SK-N-SH (cell line): Measurements from ENCODE around the gene NOP53. TPM values are rescaled to one million over a fixed set of nuclear protein-coding genes. Genes with fewer than 3 reads are reported as not detected.

ENCODE experiments used
- CTCF ChIA-PET: fragments of 300-600, 350-600 bp; formaldehyde crosslinking; extraction: SDS; loops from one replicate; lab custom pipeline; 2021; lab: Yijun Ruan, JAX
- POLR2A ChIA-PET: fragments of 350-600 bp; sonication (Branson Sonifier 250); formaldehyde crosslinking; extraction: SDS; loops from one replicate; lab custom pipeline; 2020; ENCODE audit warnings: antibody characterized with exemption, inconsistent platforms; lab: Yijun Ruan, JAX
- DNase-seq: peaks from one replicate; pipeline ENCODE4 v3.0.0; 2012
- H2AFZ ChIP-seq: fragments of 200-600 bp; sonication (generic); 2 replicates; pipeline ENCODE4 v1.8.1; 2016; ENCODE audit warnings: antibody characterized with exemption, mild to moderate bottlenecking, low read depth
- H3F3A ChIP-seq: fragments of 200-600 bp; sonication (generic); replicated peaks from 2 replicates; pipeline ENCODE3; 2016; ENCODE audit warnings: antibody characterized with exemption, mild to moderate bottlenecking; ENCODE audit not compliant: insufficient read depth
- H3K27ac ChIP-seq, 2 experiments: fragments of 200-500 bp in 1 of 2; fragments of 200-600 bp in 1 of 2; sonication (Bioruptor generic) in 1 of 2; sonication (generic), shearing (Covaris generic) in 1 of 2; 2 replicates each; pipeline versions ENCODE4 v1.5.1 to v1.6.1; 2014 to 2016; ENCODE audit warnings: low read depth in 2 of 2, inconsistent platforms in 1 of 2, low read length in 1 of 2, mild to moderate bottlenecking in 1 of 2, mixed read lengths in 1 of 2
- H3K27me3 ChIP-seq: fragments of 200-600 bp; sonication (generic), shearing (Covaris generic); 2 replicates; pipeline ENCODE4 v1.6.1; 2016; ENCODE audit warnings: mixed run types; ENCODE audit not compliant: insufficient read depth
- H3K36me3 ChIP-seq, 2 experiments: fragments of 200-500 bp in 1 of 2; fragments of 200-600 bp in 1 of 2; sonication (Bioruptor generic) in 1 of 2; sonication (generic) in 1 of 2; replicated peaks in 1 of 2; 2 replicates each; pipeline versions ENCODE3 to v1.5.1; 2014 to 2016; ENCODE audit warnings: low read length in 1 of 2, mild to moderate bottlenecking in 1 of 2; ENCODE audit not compliant: insufficient read depth in 2 of 2, control insufficient read depth in 1 of 2
- H3K4me1 ChIP-seq, 2 experiments: fragments of 200-500 bp in 1 of 2; fragments of 200-600 bp in 1 of 2; sonication (Bioruptor generic) in 1 of 2; sonication (generic), shearing (Covaris generic) in 1 of 2; 2 replicates each; pipeline versions ENCODE4 v1.5.1 to v1.6.1; 2014 to 2016; ENCODE audit warnings: low read depth in 1 of 2, low read length in 1 of 2, mixed run types in 1 of 2; ENCODE audit not compliant: insufficient read depth in 2 of 2, control insufficient read depth in 1 of 2
- H3K4me2 ChIP-seq: fragments of 200-600 bp; sonication (generic), shearing (Covaris generic); 2 replicates; pipeline ENCODE4 v1.6.1; 2017; ENCODE audit warnings: mixed run types
- H3K4me3 ChIP-seq, 2 experiments: fragments of 200-500 bp in 1 of 2; fragments of 200-600 bp in 1 of 2; sonication (Bioruptor generic) in 1 of 2; sonication (generic), shearing (Covaris generic) in 1 of 2; 2 replicates each; pipeline versions ENCODE4 v1.5.1 to v1.8.1; 2014 to 2016; ENCODE audit warnings: low read depth in 2 of 2, inconsistent platforms in 1 of 2, low read length in 1 of 2, mild to moderate bottlenecking in 1 of 2, mixed read lengths in 1 of 2, moderate library complexity in 1 of 2
- H3K79me2 ChIP-seq: fragments of 200-600 bp; sonication (generic); 2 replicates; pipeline ENCODE4 v1.8.1; 2017; ENCODE audit warnings: mild to moderate bottlenecking; ENCODE audit not compliant: insufficient read depth
- H3K9ac ChIP-seq: fragments of 200-600 bp; sonication (generic); 2 replicates; pipeline ENCODE4 v1.6.1; 2017; ENCODE audit warnings: mixed run types
- H3K9me2 ChIP-seq: fragments of 200-600 bp; sonication (generic); 2 replicates; pipeline ENCODE4 v1.6.1; 2017; ENCODE audit warnings: mixed run types
- H3K9me3 ChIP-seq: fragments of 200-600 bp; sonication (generic); 2 replicates; pipeline ENCODE4 v1.6.1; 2017; ENCODE audit warnings: mixed run types, mild to moderate bottlenecking, moderate library complexity
- H4K20me1 ChIP-seq: fragments of 200-600 bp; sonication (generic); 2 replicates; pipeline ENCODE4 v1.6.1; 2017; ENCODE audit warnings: mild to moderate bottlenecking, mixed run types; ENCODE audit not compliant: insufficient read depth
- CTCF ChIP-seq: fragments of 200-600 bp; sonication (generic); IDR thresholded peaks from 2 replicates; pipeline ENCODE4 v1.6.1; 2017; ENCODE audit warnings: antibody characterized with exemption, mild to moderate bottlenecking, moderate library complexity
- ELF1 ChIP-seq: IDR thresholded peaks from 2 replicates; pipeline ENCODE4 v1.4.0; 2012
- EZH2phosphoT487 ChIP-seq: fragments of 200-600 bp; sonication (generic); IDR thresholded peaks from 2 replicates; pipeline ENCODE4 v1.6.1; 2017; ENCODE audit warnings: low read depth, mixed run types, mild to moderate bottlenecking, antibody characterized with exemption, moderate library complexity, borderline replicate concordance
- FOXM1 ChIP-seq: IDR thresholded peaks from 2 replicates; pipeline ENCODE4 v1.4.0; 2012; ENCODE audit warnings: low read depth, mild to moderate bottlenecking
- GABPA ChIP-seq: IDR thresholded peaks from 2 replicates; pipeline ENCODE4 v1.4.0; 2012; ENCODE audit warnings: low read depth, mild to moderate bottlenecking
- GATA2 ChIP-seq: sonication (generic); formaldehyde crosslinking; IDR thresholded peaks from 2 replicates; pipeline ENCODE4 v1.5.0; 2020; ENCODE audit warnings: mild to moderate bottlenecking, missing genetic modification reagents
- MXI1 ChIP-seq: IDR thresholded peaks from 2 replicates; pipeline ENCODE4 v1.6.1; 2012; ENCODE audit warnings: mild to moderate bottlenecking, low read depth, low read length, improper control_type of control experiment
- NFIC ChIP-seq: IDR thresholded peaks from 2 replicates; pipeline ENCODE4 v1.4.0; 2012; ENCODE audit warnings: borderline replicate concordance
- PBX3 ChIP-seq: IDR thresholded peaks from 2 replicates; pipeline ENCODE4; 2012
- RCOR1 ChIP-seq: fragments of 150-350 bp; IDR thresholded peaks from 2 replicates; pipeline ENCODE4 v1.6.1; 2017; ENCODE audit warnings: antibody characterized with exemption, low read length
- RXRA ChIP-seq: IDR thresholded peaks from 2 replicates; pipeline ENCODE4 v1.4.0; 2012; ENCODE audit warnings: low read depth, mild to moderate bottlenecking, borderline replicate concordance
- TAF1 ChIP-seq: IDR thresholded peaks from 2 replicates; pipeline ENCODE4 v1.6.1; 2012; ENCODE audit warnings: low read depth, mild to moderate bottlenecking, low read length, moderate library complexity, borderline replicate concordance
- TCF12 ChIP-seq: IDR thresholded peaks from 2 replicates; pipeline ENCODE4 v1.4.0; 2012
- WGBS: methylation state at CpG from one replicate; pipeline ENCODE4 v1.1.6; 2017; ENCODE audit warnings: low lambda C conversion rate; 5-methylcytosine and 5-hydroxymethylcytosine counted together
- polyA plus RNA-seq, 3 experiments: library from polyadenylated mRNA; depleted of rRNA; stranded (reverse); fragments of >200 nt; gene quantifications; 2 replicates each; pipeline ENCODE4 v1.2.3, GENCODE V29; 2012
- TF ChIP-seq, protein P1 (sequence below): IDR thresholded peaks from 2 replicates; pipeline ENCODE4 v1.4.0; 2012; ENCODE audit warnings: low read depth, borderline replicate concordance
- TF ChIP-seq, protein P2 (sequence below): fragments of 150-350 bp; IDR thresholded peaks from 2 replicates; pipeline ENCODE4 v1.6.1; 2016; ENCODE audit warnings: mild to moderate bottlenecking, low read depth, low read length

The NOP53 gene
- polyA plus RNA-seq, 1 of the 3 experiments (the other 2 are of a cell fraction) = 275 TPM

DNA sequence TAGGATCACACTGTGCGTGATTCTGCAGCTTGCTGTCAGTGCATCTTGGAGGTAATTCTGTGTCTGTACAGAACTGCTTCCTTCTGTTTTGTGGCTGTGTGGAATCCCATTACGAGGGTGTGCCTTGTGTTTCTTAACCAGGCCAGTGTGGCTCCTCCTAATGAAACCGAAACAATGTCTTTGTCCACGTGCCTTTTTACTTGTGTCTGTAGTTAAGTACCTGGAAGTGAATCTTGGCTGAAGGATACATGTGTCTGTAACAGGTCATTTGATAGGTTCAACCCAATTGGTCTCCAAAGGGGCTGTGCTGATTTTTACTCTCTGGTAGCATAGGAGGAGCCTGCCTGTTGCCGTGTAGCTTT lies 13.1 kb downstream of the NOP53 start:
- no peaks in the 10 kb centered on the region for H3K79me2 ChIP-seq
- no peaks in the 10 kb centered on the region for H3K4me1 ChIP-seq
- TF ChIP-seq FOXM1 = no peak
- no peak for TF ChIP-seq CTCF
- no peak for TF ChIP-seq EZH2phosphoT487
- TF ChIP-seq, protein P1, sequence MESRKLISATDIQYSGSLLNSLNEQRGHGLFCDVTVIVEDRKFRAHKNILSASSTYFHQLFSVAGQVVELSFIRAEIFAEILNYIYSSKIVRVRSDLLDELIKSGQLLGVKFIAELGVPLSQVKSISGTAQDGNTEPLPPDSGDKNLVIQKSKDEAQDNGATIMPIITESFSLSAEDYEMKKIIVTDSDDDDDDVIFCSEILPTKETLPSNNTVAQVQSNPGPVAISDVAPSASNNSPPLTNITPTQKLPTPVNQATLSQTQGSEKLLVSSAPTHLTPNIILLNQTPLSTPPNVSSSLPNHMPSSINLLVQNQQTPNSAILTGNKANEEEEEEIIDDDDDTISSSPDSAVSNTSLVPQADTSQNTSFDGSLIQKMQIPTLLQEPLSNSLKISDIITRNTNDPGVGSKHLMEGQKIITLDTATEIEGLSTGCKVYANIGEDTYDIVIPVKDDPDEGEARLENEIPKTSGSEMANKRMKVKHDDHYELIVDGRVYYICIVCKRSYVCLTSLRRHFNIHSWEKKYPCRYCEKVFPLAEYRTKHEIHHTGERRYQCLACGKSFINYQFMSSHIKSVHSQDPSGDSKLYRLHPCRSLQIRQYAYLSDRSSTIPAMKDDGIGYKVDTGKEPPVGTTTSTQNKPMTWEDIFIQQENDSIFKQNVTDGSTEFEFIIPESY = no peak
- TF ChIP-seq TAF1 = no peak
- TF ChIP-seq, protein P2, sequence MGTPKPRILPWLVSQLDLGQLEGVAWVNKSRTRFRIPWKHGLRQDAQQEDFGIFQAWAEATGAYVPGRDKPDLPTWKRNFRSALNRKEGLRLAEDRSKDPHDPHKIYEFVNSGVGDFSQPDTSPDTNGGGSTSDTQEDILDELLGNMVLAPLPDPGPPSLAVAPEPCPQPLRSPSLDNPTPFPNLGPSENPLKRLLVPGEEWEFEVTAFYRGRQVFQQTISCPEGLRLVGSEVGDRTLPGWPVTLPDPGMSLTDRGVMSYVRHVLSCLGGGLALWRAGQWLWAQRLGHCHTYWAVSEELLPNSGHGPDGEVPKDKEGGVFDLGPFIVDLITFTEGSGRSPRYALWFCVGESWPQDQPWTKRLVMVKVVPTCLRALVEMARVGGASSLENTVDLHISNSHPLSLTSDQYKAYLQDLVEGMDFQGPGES = no peak
- TF ChIP-seq ELF1 = no peak
- TF ChIP-seq RCOR1 = no peak
- no peak for TF ChIP-seq PBX3
- no peak for TF ChIP-seq NFIC
- TF ChIP-seq, all 33 proteins: peak for 0
- ChIA-PET POLR2A (interaction anchor here (0.6 kb wide), 2 partner anchors 312 to 1387 kb away, joined by 3 to 7 read pairs; no protein-coding TSS in a partner anchor), CTCF (interaction anchor here (1.0 kb wide), 1 partner anchor 51 kb away, joined by 3 read pairs; no protein-coding TSS in a partner anchor)
- DNase-seq = no peak
- no peak overlapping the region for H3K27ac ChIP-seq
- no peak overlapping the region for H3K4me2 ChIP-seq
- no peaks in the 10 kb centered on the region for H3K9me2 ChIP-seq
- no peaks in the 10 kb centered on the region for H3K9me3 ChIP-seq
- H3K4me3 ChIP-seq = no peak overlapping the region
- no peak overlapping the region for H2AFZ ChIP-seq
- H3K9ac ChIP-seq = no peak overlapping the region
- H3K27me3 ChIP-seq = no peaks in the 10 kb centered on the region
- 96% methylated on average over 5 of the region's 5 CpGs for WGBS
- H3K36me3 ChIP-seq = peaks cover 17 to 44% of the 10 kb centered on the region in 2 experiments
- peaks cover 3% of the 10 kb centered on the region; the same call in 1 of the 2 replicates for H4K20me1 ChIP-seq
- H3F3A ChIP-seq = peaks cover 17% of the 10 kb centered on the region

DNA sequence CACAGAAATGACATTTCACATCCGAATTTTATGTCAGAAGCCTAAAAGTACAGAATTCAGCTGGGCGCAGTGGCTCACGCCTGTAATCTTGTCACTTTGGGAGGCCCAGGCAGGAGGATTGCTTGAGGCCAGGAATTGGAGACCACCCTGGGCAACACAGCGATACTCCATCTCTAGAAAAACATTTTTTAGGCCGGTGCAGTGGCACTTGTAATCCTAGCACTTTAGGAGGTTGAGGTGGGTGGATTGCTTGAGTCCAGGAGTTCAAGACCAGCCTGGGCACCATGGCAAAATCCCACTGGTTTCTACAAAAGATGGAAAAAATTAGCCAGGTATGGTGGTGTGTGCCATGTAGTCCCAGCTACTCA lies 15.3 kb downstream of the NOP53 start:
- H3K27ac ChIP-seq = no peak overlapping the region
- H3K4me1 ChIP-seq = no peaks in the 10 kb centered on the region
- CTCF ChIA-PET = interaction anchor here (1.1 to 1.3 kb wide), 2 partner anchors 48 to 61 kb away, joined by 3 read pairs; no protein-coding TSS in a partner anchor
- H3K9me2 ChIP-seq = no peaks in the 10 kb centered on the region
- TF ChIP-seq GATA2 (CRISPR knock-in tag) (no peak), RXRA (no peak), MXI1 (no peak), TAF1 (no peak), GABPA (no peak), TCF12 (no peak)
- no peak for DNase-seq
- H3K4me2 ChIP-seq = no peak overlapping the region
- peaks cover 17% of the 10 kb centered on the region for H3F3A ChIP-seq
- H3K27me3 ChIP-seq = no peaks in the 10 kb centered on the region
- peaks cover 3% of the 10 kb centered on the region; the same call in 1 of the 2 replicates for H4K20me1 ChIP-seq
- H3K79me2 ChIP-seq = no peaks in the 10 kb centered on the region
- no peak overlapping the region for H3K9ac ChIP-seq
- POLR2A ChIA-PET = no interaction called here
- 74% methylated on average over 4 of the region's 5 CpGs for WGBS
- H3K9me3 ChIP-seq = no peaks in the 10 kb centered on the region
- peaks cover 12 to 29% of the 10 kb centered on the region in 2 experiments for H3K36me3 ChIP-seq
- no peak overlapping the region for H3K4me3 ChIP-seq
- no peak overlapping the region for H2AFZ ChIP-seq
